Measurements from ENCODE around the gene HOMER1. TPM values are rescaled to one million over a fixed set of nuclear protein-coding genes. Genes with fewer than 3 reads are reported as not detected.

The HOMER1 gene
- total and polyA plus RNA-seq, 9 of the 15 experiments (the other 6 are each of a cell fraction or from before 2014, with no cell fraction given): 6.3 to 39.9 (median 9.9) TPM

DNA sequence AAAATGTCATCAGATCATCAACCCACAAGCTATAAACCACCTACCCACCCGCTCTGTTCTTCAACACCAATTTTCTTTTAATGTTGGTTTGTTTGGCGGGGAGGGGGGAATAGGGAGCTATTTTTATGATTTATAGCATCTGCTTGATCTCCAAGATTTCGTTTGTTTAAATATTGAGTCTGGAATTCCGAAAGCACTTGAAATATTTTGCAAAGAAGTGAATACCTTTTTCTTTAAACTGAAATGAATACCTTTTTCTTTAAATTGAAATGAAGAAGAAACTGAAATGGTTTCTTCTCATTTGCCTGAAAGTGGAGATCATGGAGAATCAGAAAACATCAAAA, 49.3 kb upstream of the HOMER1 start:
- H3K9ac ChIP-seq (ENCODE audit: insufficient read depth in 1 of 2, low read depth in 2 of 2, low read length in 2 of 2): no peak overlapping the region
- H3K4me1 ChIP-seq (replicated peaks in 1 of 2; ENCODE audit: control insufficient read depth in 2 of 2, insufficient read depth in 2 of 2, low read length in 2 of 2): no peaks in the 10 kb centered on the region; a peak in 1 of 5 replicates
- in situ Hi-C loops (cut with MboI): no loop called here
- no peak overlapping the region for H2AFZ ChIP-seq (ENCODE audit: low read depth, low read length)
- no peak for FAIRE-seq
- H3K4me2 ChIP-seq (ENCODE audit: insufficient read depth, low read length): no peak overlapping the region
- no peaks in the 10 kb centered on the region for H3K9me3 ChIP-seq (replicated peaks; ENCODE audit: control insufficient read depth, insufficient read depth, low read depth, low read length)
- no peak for DNase-seq (ENCODE audit: extremely low read depth in 1 of 4, low spot score in 3 of 4)
- no peak for ATAC-seq
- intact Hi-C loops (cut with micrococcal nuclease): no loop called here
- POLR2A ChIA-PET: interaction anchor here (0.5 kb wide), 1 partner anchor 31 kb away, joined by 3 read pairs; no protein-coding TSS in a partner anchor
- CTCF ChIA-PET (ENCODE audit: low intra/inter-chr PET ratio): no interaction called here
- WGBS (ENCODE audit: insufficient coverage, low coverage, missing lambda C conversion rate): 15% methylated on average over 4 of the region's 4 CpGs
- BruUV-seq (replicated peaks): no TSS peak
- H4K20me1 ChIP-seq (replicated peaks; ENCODE audit: control insufficient read depth, insufficient read depth, low read length): no peaks in the 10 kb centered on the region
- no peaks in the 10 kb centered on the region for H3K79me2 ChIP-seq (ENCODE audit: control insufficient read depth, insufficient read depth, low read length)
- no peaks in the 10 kb centered on the region for H3K27me3 ChIP-seq (ENCODE audit: control insufficient read depth in 2 of 2, insufficient read depth in 2 of 2, low read length in 2 of 2)
- TF ChIP-seq NR4A1 (CRISPR knock-in tag; IDR thresholded peaks at IDR 0.05) (no peak), NR4A1 (tag; IDR thresholded peaks at IDR 0.05) (no peak), RB1 (IDR thresholded peaks at IDR 0.05; ENCODE audit: low read depth) (no peak), GATA2 (CRISPR knock-in tag; IDR thresholded peaks at IDR 0.05) (no peak), ZNF140 (CRISPR knock-in tag; IDR thresholded peaks at IDR 0.05) (no peak), FOS (IDR thresholded peaks at IDR 0.05; ENCODE audit: extremely low read depth, insufficient read length) (no peak), FOXP1 (CRISPR knock-in tag; IDR thresholded peaks at IDR 0.05) (no peak), MECOM (CRISPR knock-in tag; IDR thresholded peaks at IDR 0.05) (no peak), ZKSCAN1 (IDR thresholded peaks at IDR 0.05; ENCODE audit: low read depth, low read length) (no peak), ZNF124 (CRISPR knock-in tag; IDR thresholded peaks at IDR 0.05) (no peak), ZC3H4 (CRISPR knock-in tag; IDR thresholded peaks at IDR 0.05; ENCODE audit: borderline replicate concordance) (no peak), ETS2 (tag; IDR thresholded peaks at IDR 0.05; ENCODE audit: borderline replicate concordance, poor library complexity, severe bottlenecking) (no peak)
- no peaks in the 10 kb centered on the region for H3K36me3 ChIP-seq (ENCODE audit: control insufficient read depth, insufficient read depth, low read length)
- H3K4me3 ChIP-seq: no peak overlapping the region
- no peaks in the 10 kb centered on the region for H3K9me1 ChIP-seq (ENCODE audit: control insufficient read depth, insufficient read depth, low read length)
- H3K27ac ChIP-seq (ENCODE audit: extremely low read depth, low read depth, low read length): no peak overlapping the region
